COR-L47 (cell line): ENCODE data around the gene GGNBP2.
"Not testable (repeated sequence)": the region's sequence is repeated elsewhere in the genome, so short reads cannot be mapped to it uniquely, and the experiment has no call there.

Experiments used
- DNase-seq: peaks from one replicate; lab custom pipeline; 2025; lab: John Stamatoyannopoulos, UW

GGNBP2 gene

DNA sequence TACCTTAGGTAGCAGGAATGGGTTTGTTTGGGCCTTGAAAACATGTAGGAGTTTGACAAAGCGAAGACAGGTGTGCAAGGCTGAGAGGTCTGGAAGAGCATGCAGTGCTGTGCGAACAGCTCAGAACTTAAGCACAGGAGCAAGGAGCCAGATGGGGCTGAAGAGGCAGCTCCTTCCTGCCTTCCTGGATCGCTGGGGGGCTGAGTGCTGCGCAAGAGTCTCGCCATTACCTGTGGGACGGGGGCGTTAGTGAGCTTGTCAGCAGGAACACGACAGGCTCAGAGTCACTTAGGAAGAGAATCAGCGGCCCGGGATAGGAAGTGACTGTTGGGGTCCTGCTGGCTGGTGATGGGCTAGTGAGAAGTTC, 56.2 kb downstream of the GGNBP2 start:
- no peak for DNase-seq

DNA sequence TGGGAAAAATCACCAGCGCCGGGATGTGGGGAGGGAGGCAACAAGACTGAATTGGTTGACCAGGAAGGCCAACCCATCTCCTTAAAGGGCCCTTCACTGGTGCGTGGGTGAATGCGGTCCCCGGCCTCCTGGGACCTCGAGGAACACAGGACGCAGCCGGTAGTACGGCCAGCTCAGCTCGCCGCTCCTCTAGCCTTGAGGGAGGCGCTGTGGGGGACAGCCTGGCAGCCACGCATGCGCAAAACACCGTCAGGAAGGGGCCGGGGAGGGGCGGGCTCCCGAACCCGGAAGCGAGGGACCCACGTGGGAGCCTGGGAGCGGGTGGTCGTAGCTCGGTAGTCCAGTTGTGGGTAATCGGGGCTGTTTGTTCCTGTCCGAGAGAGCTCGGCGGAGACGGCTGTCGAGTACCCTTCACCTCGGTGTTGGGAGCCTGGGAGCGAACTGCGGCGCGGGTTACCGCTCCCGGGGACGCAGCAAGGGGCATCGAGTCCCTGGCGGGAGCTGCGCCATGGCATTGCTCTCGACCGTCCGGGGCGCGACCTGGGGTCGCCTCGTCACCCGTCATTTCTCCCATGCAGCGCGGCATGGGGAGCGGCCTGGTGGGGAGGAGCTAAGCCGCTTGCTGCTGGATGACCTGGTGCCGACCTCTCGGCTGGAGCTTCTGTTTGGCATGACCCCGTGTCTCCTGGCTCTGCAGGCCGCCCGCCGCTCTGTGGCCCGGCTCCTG, 56.7 kb downstream of the GGNBP2 start, which contains the start of gene MRM1:
Gene MRM1, plus strand, starts transcription at position 281 of the 727 bp plus-strand sequence. Its CDS starts 228 bp downstream, at position 509.
- DNase-seq, result peak; percentile 92

DNA sequence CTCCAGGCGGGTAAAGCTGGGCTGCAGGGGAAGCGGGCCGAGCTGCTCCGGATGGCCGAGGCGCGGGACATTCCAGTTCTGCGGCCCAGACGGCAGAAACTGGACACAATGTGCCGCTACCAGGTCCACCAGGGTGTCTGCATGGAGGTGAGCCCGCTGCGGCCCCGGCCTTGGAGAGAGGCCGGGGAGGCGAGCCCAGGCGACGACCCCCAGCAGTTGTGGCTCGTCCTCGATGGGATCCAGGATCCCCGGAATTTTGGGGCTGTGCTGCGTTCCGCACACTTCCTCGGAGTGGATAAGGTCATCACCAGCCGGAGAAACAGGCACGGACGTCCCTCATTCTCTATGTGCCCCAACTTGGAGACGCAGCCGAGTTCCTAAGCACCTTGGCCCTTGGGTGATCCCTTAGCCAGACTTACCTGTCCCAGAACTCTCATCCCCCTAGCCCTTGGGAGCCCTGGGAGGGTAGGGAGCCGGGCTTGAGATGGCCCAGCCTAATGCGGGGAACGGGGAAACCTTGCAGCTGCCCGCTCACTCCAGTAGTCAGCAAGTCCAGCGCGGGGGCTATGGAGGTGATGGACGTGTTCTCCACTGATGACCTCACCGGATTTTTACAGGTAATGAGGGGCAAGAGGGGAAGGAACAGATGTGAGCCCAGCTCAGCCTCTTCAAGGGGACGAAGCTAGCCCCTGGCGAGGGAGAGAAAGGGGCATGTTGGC, 57.5 kb downstream of the GGNBP2 start:
- DNase-seq, result no peak

DNA sequence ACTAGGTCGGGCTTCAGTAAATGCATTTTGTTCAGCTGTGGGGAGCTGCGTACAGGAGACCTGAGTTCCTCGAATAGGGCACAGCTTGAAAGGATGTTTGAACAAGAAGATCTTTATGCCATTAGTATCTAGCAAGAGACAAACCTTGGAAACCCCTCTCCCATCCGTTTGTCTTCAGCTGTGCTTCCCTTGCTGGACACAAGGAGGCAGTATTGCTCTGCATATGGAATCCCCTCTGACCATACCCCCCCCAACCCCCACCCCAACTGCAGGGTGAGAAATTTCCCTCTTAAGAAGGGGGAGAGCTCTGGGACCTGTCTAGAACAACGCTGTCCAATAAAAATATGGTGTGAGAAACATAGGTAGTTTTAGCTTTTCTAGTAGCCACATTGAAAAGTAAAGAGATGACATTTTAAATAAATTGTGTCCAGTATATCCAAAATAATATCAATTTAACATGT, 58.2 kb downstream of the GGNBP2 start:
- DNase-seq, result peak; percentile 68

DNA sequence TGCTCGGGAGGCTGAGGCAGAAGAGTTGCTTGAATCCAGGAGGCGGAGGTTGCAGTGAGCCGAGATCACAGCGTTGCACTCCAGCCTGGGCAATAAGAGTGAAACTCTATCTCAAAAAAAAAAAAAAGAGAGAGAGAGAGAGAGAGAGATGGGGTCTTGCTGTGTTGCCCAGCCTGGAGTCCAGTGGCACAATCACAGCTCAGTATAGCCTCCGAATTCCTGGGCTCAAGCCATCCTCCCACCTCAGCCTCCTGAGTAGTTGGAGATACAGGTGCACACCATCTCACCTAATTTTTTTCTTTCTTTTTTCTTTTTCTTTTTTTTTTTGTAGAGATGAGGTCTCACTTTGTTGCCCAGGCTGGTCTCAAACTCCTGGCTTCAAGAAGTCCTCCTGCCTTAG, 60.3 kb downstream of the GGNBP2 start:
- DNase-seq, result not testable (repeated sequence)

DNA sequence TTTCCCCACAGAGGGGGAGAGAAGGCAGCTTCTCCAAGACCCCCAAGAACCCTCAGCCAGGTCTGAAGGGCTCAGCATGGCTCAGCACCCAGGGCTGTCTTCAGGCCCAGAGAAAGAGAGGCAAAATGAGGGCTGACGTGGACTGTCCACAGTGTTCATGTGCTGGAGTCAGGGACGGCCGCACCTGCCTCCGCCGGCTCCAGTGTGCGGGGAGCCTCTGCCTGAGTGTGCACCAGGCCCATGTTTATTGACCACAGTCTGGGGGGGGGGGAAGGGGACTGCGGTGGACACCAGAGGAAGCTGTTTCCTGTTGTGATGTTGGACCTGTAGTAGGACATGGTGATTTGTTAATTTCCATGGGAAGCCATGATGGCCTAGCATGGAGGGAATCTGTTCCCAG, 63.6 kb downstream of the GGNBP2 start:
- no peak for DNase-seq

DNA sequence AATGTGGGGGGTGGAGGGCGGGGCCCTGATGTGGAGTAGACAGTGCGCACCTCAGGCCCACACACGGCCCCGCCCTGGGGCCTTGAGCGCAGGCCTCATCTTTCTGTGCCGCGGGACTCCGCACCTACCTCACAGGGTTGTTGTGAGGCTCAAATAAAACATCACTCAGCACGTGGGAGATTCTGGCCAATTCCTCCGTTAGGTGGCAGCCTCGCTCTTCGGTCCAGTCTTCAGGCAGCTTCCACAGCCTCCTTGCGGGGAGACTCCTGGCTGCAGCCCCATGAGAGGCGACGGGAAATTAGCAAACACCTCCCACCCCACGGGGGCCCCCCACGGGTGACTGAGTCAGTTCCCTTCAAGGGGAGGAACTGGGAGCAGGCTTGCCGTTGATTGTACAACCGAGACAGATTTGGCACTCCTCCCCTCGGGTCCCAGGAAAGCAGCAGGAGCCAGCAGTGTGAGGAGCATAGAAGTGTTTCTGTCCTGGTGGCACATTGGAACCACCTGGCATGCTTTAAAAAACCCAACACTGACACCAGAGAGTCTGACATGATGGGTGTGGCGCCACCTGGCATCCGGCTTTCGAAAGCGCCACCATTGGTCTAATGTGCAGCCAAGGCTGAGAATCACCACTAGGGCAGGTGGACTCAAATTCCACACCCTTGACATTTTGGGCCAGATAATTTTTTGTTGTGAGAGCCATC, 64.2 kb downstream of the GGNBP2 start:
- peak; percentile 82 for DNase-seq

DNA sequence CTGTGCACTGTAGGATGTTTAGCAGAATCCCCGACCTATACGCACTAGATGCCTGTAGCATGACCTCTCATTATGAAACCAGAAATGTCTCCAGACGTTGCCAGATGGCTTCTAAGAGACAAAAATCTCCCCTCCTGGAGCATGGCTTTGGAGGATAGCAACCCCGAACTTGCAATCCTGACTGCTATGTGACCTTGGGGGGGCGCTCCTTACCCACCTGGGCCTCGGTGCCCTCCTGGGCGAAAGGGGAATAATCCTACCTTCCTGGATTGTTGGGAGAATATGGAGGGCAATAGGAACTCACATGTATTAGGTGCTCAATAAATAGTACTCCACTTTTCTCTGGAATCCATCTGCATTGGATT, 64.8 kb downstream of the GGNBP2 start:
- no peak for DNase-seq

DNA sequence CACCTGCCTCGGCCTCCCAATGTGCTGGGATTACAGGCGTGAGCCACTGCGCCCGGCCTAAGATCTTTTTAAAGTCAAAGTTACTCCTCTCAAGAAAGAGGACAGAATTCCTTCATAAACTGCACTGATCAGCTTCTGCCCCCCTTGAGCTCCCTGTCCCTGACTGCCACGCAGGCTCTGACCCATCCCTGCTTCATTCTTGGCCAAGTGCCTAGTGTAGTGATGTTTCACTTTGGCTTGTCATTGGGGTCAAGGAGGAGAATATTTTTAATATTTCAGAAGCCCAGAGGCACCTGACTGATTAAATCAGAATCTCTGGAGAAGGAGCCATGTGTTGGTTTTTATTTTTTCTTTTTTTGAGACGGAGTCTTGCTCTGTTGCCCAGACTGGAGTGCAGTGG, 65.8 kb downstream of the GGNBP2 start:
- DNase-seq, result no peak

DNA sequence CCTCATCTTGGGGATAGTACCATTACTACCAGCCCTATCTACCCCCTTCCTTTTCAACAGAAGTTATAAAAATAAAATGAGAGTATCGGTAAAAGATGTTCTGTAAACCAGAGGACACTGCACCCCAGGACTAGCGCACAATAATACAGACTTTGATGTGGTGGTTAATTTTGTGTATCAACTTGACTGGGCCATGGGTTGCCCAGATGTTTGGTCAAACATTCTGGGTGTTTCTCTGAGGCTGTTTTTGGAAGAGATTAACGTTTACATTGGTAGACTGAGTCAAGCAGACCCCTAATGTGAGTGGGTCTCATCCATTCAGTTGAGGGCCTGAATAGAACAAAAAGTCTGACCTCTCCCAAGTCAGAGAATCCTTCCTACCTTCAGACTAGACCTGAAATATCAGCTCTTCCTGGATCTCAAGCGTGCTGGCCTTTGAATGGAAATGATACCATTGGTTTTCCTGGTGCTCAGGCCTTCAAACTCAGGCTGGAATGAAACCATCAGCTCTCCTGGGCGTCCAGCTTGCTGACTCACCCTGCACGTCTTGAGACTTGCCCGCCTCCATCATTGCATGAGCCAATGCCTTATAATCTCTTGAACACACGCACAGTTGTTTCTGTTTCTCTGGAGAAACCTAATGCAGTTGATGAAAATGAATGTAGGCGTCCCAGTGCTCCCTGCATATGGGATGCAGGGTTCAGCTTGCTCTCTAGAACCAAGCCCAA, 66.8 kb downstream of the GGNBP2 start:
- DNase-seq, result no peak

DNA sequence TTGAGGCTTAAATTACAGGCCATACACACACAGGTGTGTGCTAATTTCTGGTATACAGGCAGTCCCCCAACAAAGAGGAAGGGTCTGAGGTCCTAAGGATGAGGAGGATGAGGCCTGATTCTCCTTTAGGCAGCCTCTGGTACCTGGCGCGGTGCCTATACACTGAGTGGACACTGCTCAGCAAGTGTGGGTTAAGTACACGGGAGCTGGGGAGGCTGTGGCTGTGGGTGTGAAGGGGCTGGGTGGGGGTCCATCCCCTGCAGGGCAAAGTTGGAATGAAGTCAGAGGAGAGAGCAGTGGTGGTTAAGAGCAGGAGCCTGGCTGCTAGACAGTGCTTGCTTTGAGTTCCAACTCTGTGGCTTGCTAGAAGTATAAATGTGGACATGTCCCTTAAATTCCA, 67.6 kb downstream of the GGNBP2 start:
- DNase-seq, result no peak

DNA sequence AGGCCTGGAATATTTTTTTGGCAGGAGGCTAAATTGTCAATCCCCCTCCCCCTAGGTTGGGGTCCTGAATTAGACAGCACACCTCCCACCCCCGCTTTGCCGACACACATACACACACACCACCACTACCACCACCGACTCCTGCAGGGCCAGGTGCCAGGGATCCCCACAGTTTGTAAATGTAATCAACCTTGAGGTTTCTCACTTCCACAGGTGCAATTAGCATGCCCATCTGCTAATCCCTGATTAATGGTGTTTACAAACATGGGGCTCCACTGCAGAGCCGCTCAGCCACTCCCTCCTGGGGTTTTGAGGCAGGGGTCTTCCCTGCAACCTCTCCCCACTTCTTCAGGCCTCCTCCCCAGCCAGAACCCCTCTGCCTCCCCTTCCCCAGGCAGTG, 68.4 kb downstream of the GGNBP2 start:
- DNase-seq, result peak; percentile 61

DNA sequence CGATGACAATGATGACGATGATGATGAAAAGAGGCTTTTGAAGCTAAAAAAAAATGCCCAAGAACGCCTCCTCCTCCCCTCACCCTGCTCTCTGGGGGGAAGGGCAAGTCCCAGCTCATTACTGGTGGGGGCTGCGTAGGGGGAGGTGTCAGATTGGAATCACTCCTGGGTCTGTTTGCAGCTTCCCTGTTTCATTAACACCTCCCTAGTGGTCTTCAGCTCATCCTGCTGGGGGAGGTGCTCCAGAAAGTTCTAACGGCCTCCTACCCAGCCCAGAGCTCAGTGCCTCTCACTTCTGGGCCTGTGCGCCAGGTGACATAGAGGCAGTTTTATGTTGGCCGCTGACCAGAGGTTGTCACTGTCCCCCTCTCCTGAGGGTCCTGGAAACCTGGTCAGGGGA, 69.4 kb downstream of the GGNBP2 start:
- DNase-seq, result no peak

DNA sequence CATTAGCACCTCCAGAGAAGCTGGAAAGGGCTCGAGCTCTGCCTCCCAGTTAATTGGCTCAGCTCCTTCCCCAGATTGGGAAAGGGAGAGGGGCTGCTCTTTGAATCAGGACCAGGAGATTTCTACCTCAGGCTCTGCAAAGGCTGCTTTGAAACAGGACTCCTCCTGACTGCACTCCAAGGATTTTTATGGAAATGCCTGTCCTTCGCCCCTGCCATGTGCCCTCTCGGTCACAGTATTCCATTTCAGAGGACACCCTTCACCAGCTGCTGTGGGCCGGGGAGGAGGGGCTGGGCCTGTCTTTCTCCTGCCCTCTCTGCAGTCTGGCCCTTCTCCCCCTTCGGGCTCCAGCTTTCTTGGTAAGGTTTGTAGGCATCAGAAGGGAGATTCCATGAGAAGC, 70.2 kb downstream of the GGNBP2 start:
- no peak for DNase-seq

DNA sequence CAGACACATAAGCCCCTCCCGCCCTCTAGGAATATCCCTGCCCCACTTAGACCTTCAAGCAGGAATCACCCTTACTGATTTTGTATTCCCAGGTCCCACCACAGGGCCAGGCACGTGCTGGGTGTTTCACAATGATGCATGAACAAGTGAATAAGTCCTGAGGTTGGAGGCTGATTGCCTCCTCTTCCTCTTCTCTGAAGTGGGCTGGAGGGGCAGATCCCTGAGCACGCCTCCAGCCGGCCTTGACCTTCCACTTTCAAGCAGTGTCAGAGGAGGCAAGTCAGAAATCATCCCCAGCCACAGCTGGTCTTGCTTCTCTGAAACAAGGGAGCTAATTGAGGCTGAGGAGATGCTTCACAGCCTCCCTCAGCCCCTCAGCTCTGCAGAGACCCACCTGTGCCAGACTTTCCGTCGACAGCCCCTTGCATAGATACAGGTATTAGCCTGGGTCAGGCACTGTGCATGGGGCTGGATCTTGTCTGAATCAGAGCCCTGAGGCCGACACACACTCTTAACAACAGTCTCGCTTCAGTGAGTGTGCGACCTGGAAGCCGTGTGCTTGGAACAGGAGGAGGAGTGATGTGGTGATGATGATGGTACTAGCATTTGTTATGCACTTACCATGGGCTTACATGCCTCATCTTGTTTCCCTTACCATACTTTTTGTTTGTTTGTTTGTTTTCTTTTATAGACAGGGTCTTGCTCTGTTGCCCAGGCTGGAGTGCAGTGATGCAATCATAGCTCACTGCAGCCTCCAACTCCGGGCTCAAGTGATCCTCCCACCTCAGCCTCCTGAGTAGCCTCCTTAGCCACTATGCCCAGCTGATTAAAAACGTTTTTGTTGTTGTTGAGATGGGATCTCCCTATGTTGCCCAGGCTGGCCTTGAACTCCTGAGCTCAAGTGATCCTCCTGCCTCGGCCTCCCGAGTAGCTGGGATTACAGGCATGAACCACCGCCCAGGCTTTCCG, 71.6 kb downstream of the GGNBP2 start:
- DNase-seq, result no peak

DNA sequence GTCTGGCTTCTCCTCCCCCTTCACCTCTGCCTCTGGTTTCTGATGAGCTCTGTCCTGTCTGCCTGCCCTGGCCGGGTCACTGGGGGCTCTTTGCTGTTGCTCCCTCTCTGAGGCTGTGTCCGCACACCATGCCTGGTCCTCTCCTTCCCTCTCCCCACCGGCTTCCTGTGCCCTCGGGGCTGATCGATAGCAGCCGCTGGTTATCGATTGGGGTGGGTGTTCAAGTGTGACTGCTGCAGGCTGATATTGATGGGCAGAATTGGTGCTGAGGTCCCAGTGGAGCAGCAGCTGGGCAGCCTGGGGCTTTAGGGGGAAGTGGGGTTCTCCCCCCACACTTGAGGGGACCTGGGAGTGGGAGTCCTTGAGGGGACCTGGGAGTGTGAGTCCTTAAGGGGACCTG, 73.1 kb downstream of the GGNBP2 start:
- no peak for DNase-seq

DNA sequence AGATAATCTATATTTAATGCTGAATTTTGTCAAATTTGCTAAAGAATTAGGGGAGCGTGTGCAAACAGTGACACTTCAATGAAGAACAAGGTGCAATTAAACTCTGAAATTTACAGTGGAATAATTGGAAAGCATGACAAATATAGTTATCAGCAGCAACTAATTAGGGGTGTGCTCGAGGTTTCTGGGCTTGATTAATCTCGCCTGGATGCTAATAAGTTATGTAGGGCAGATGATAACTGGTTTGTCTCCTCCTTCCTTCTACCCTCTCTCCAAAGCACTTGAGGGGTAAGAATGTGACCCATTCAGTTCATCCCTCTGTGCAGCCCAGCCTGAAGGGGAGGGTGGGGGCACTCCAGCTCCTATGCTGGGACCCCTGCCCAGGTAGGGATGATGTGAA, 78.6 kb downstream of the GGNBP2 start:
- DNase-seq, result peak; percentile 20

DNA sequence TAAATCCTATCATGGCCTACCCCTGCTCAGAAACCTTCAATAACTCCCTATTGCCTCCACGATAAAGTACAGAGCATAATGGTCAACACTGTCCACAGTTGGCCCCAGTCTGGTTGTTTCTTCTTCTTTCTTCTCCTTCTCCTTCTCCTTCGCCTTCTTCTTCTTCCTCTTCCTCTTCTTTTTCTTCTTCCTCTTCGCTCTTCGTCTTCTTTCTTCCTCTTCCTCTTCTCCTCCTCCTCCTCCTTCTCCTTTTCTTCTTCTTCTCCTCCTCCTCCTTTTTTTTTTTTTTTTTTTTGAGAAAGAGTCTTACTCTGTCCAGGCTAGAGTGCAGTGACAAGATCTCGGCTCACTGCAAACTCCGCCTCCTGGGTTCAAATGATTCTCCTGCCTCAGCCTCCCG, 80.5 kb downstream of the GGNBP2 start:
- DNase-seq, result no peak

DNA sequence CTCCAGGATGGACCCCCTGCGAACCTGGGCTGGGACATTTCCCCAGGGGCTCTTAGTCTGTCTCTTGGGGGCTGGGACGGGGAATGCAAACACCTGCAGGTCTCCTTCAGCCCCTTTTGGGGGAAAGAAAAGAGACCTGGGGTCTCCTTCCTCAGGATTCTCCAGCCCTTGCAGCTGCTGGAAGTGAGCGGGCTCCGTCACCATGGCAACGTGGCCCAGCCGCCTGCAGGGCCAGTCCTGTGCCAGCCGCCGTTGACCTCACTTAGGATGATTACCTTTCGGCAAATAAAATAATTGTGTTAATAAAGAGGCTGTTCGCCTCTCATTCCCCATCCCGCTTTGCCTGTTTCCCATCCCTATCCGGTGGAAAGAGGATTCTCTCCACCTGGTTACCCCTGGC, 82.4 kb downstream of the GGNBP2 start:
- DNase-seq, result peak; percentile 84

DNA sequence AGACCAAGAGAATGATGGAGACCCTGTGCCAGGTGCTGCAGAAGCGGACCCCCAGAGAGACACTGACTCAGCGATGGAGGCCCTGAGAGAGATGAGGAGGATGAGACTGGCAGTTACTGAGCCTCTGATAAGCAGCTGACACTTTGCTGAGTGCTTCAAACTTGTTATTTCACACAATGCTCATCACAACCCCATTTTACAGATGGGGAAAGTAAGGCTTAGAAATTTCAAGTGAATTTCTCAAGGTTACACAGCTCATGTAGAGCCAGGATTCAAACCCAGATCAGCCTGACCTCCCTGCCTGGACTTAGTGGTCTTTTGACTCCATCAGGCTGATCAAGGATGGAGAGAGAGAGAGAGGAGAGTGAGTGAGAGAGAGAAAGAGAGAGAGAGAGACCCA, 83.9 kb downstream of the GGNBP2 start:
- DNase-seq, result no peak

DNA sequence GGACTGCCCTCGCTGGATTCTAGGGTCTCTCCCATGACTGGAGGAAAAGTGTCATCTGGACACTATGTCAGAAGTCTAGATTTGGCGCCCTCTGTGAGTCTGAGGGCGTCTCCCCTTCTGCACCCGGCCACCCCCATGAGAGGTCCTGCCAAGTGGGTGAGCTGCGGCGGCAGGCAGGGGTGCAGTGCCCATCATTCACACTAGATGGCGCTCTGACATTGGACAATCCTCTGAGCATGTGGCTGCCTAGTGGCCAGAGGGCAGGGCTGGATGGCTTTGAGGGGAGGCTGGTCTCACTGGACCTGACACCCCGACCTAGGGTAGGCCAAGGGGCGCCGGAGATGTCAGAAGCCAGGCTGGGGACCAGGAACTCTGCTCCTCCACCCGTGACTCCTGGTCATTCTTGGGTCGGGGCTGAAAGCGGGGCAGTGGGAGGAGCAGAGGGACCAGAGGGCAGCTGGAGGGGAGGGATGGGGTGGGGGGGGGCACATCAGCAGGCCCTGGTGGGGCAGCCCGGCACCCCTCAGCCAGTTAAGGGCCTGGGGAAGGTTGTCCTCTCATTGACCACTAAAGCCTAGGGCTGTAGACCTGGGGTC, 84.6 kb downstream of the GGNBP2 start:
- peak; percentile 61 for DNase-seq
